HCT116 (cell line): Measurements from ENCODE around the gene ASGR1. TPM values are rescaled to one million over a fixed set of nuclear protein-coding genes. Genes with fewer than 3 reads are reported as not detected.

Source experiments
- ATAC-seq: fragments of 200-7000 bp; cut with Tn5 transposase; 2 replicates; pipeline ENCODE4 v1.9.1; 2020; ENCODE audit warnings: mild to moderate bottlenecking, moderate library complexity
- BruUV-seq: library from RNA; stranded (reverse); fragments of 400-500 nt; replicated peaks from 2 replicates; lab custom pipeline; 2021; lab: Mats Ljungman, UMichigan
- CTCF ChIA-PET: fragments of 300-600 bp; sonication (Branson Sonifier 250); formaldehyde crosslinking; loops from one replicate; lab custom pipeline; 2021; ENCODE audit warnings: antibody characterized with exemption; lab: Charles Lee
- POLR2A ChIA-PET: fragments of 300-600, 350-600 bp; sonication (Branson Sonifier 250); formaldehyde crosslinking; loops from one replicate; lab custom pipeline; 2021; ENCODE audit warnings: antibody characterized with exemption; lab: Charles Lee
- RAD21 ChIA-PET, 2 experiments: fragments of 300-600 bp; sonication (Branson Sonifier 250); formaldehyde crosslinking; loops; one replicate each; lab custom pipeline; 2023; ENCODE audit warnings: low total read pairs in 2 of 2; ENCODE audit not compliant: uncharacterized antibody in 2 of 2, unreplicated experiment in 2 of 2, low non-redundant PET in 1 of 2; lab: Charles Lee
- DNase-seq: peaks from one replicate; pipeline ENCODE4 v3.0.0-alpha.2; 2010; ENCODE audit warnings: low read depth, low spot score
- H2AFZ ChIP-seq: fragments of 200-600 bp; shearing (Covaris generic), sonication (generic); 2 replicates; pipeline ENCODE4 v1.6.1; 2017; ENCODE audit warnings: low read depth, mixed run types, mixed read lengths, antibody characterized with exemption, low read length; ENCODE audit not compliant: poor library complexity, severe bottlenecking
- H3K27ac ChIP-seq: 2 replicates; pipeline ENCODE4 v1.5.1; 2012; ENCODE audit warnings: low read depth, low read length
- H3K27me3 ChIP-seq: fragments of 200-600 bp; sonication (generic); 2 replicates; pipeline ENCODE4 v1.6.1; 2016; ENCODE audit warnings: mixed run types, low read length, mixed read lengths; ENCODE audit not compliant: insufficient read depth
- H3K36me3 ChIP-seq, 2 experiments: fragments of 200-500 bp in 1 of 2; fragments of 200-600 bp in 1 of 2; sonication (Bioruptor generic) in 1 of 2; sonication (generic) in 1 of 2; 2 replicates each; pipeline versions ENCODE4 v1.5.1 to v1.6.1; 2014 to 2016; ENCODE audit warnings: low read length in 2 of 2, inconsistent platforms in 1 of 2, mixed read lengths in 1 of 2, mixed run types in 1 of 2; ENCODE audit not compliant: insufficient read depth in 2 of 2, control insufficient read depth in 1 of 2
- H3K4me1 ChIP-seq, 2 experiments: fragments of 200-600 bp in 1 of 2; sonication (generic) in 1 of 2; 2 replicates each; pipeline versions ENCODE4 v1.5.1 to v1.6.1; 2012 to 2017; ENCODE audit warnings: low read length in 2 of 2, inconsistent platforms in 1 of 2, mild to moderate bottlenecking in 1 of 2, mixed read lengths in 1 of 2, mixed run types in 1 of 2, moderate library complexity in 1 of 2; ENCODE audit not compliant: insufficient read depth in 2 of 2, control insufficient read depth in 1 of 2
- H3K4me2 ChIP-seq: fragments of 200-600 bp; sonication (generic); 2 replicates; pipeline ENCODE4 v1.6.1; 2017; ENCODE audit warnings: mixed run types, low read length, mixed read lengths
- H3K4me3 ChIP-seq, 2 experiments: fragments of 200-600 bp in 1 of 2; sonication (generic) in 1 of 2; replicated peaks in 1 of 2; 2 replicates each; pipeline ENCODE4 v1.5.1; 2011 to 2016; ENCODE audit warnings: low read length in 2 of 2, control low read depth in 1 of 2, low read depth in 1 of 2, mild to moderate bottlenecking in 1 of 2, mixed read lengths in 1 of 2, mixed run types in 1 of 2
- H3K79me2 ChIP-seq: fragments of 200-600 bp; sonication (generic); 2 replicates; pipeline ENCODE4 v1.6.1; 2017; ENCODE audit warnings: mild to moderate bottlenecking, mixed run types, low read length, moderate library complexity, mixed read lengths; ENCODE audit not compliant: insufficient read depth
- H3K9ac ChIP-seq: fragments of 200-600 bp; sonication (generic); 2 replicates; pipeline ENCODE4 v1.6.1; 2016; ENCODE audit warnings: low read length, mixed read lengths
- H3K9me2 ChIP-seq: fragments of 200-600 bp; sonication (generic), shearing (Covaris generic); 2 replicates; pipeline ENCODE4 v1.6.1; 2017; ENCODE audit warnings: mixed run types, mild to moderate bottlenecking, moderate library complexity; ENCODE audit not compliant: insufficient read depth
- H3K9me3 ChIP-seq, 2 experiments: fragments of 200-500 bp in 1 of 2; fragments of 200-600 bp in 1 of 2; sonication (Bioruptor generic) in 1 of 2; sonication (generic) in 1 of 2; 2 replicates each; pipeline ENCODE4 v1.6.1; 2014 to 2017; ENCODE audit warnings: low read length in 2 of 2, mixed read lengths in 2 of 2, inconsistent platforms in 1 of 2, low read depth in 1 of 2, mild to moderate bottlenecking in 1 of 2, mixed run types in 1 of 2, moderate library complexity in 1 of 2; ENCODE audit not compliant: control insufficient read depth in 1 of 2, insufficient read depth in 1 of 2
- H4K20me1 ChIP-seq: fragments of 200-600 bp; sonication (generic), shearing (Covaris generic); 2 replicates; pipeline ENCODE4 v1.6.1; 2017; ENCODE audit warnings: mixed run types, mild to moderate bottlenecking, moderate library complexity; ENCODE audit not compliant: insufficient read depth
- CBX3 ChIP-seq: IDR thresholded peaks from 2 replicates; pipeline ENCODE4 v1.6.1; 2012; ENCODE audit warnings: low read depth
- CEBPB ChIP-seq: IDR thresholded peaks from 2 replicates; pipeline ENCODE4 v1.6.1; 2012; ENCODE audit warnings: low read depth
- EGR1 ChIP-seq: IDR thresholded peaks from 2 replicates; pipeline ENCODE4 v1.6.1; 2012; ENCODE audit warnings: low read depth
- EZH2 ChIP-seq: fragments of 200-600 bp; sonication (generic); IDR thresholded peaks from 2 replicates; pipeline ENCODE4 v1.6.1; 2017; ENCODE audit warnings: antibody characterized with exemption, mixed run types
- EZH2phosphoT487 ChIP-seq: fragments of 200-600 bp; IDR thresholded peaks from 2 replicates; pipeline ENCODE4 v1.6.1; 2018; ENCODE audit warnings: antibody characterized with exemption, borderline replicate concordance
- FOSL1 ChIP-seq: IDR thresholded peaks from 2 replicates; pipeline ENCODE4 v1.6.1; 2012; ENCODE audit warnings: low read depth
- JUND ChIP-seq: IDR thresholded peaks from 2 replicates; pipeline ENCODE4 v1.6.1; 2012
- POLR2A ChIP-seq: IDR thresholded peaks from 2 replicates; pipeline ENCODE4 v1.7.0; 2011; ENCODE audit warnings: borderline replicate concordance; ENCODE audit not compliant: insufficient read depth, insufficient read length; ENCODE audit errors: extremely low read depth
- POLR2AphosphoS5 ChIP-seq: IDR thresholded peaks from 2 replicates; pipeline ENCODE4 v1.6.1; 2011; ENCODE audit warnings: mild to moderate bottlenecking, low read depth, low read length, moderate library complexity
- RAD21 ChIP-seq: IDR thresholded peaks from 2 replicates; pipeline ENCODE4 v1.6.1; 2012; ENCODE audit warnings: low read depth, mild to moderate bottlenecking
- SIN3A ChIP-seq: IDR thresholded peaks from 2 replicates; pipeline ENCODE4 v1.6.1; 2012; ENCODE audit warnings: low read depth
- SP1 ChIP-seq: IDR thresholded peaks from 2 replicates; pipeline ENCODE4 v1.6.1; 2012; ENCODE audit warnings: low read depth
- SRF ChIP-seq: IDR thresholded peaks from 2 replicates; pipeline ENCODE4 v1.6.1; 2012; ENCODE audit warnings: low read depth
- TCF7L2 ChIP-seq: IDR thresholded peaks from 2 replicates; pipeline ENCODE4 v1.7.0; 2011; ENCODE audit warnings: borderline replicate concordance, inconsistent platforms; ENCODE audit not compliant: insufficient read depth, insufficient read length; ENCODE audit errors: extremely low read depth
- intact Hi-C: fragments of 100-400 bp; cut with micrococcal nuclease; formaldehyde crosslinking; loops from 2 replicates; pipeline ENCODE4 v1.10.0; 2022
- total RNA-seq: library from RNA; stranded (reverse); gene quantifications from one replicate; pipeline ENCODE4 v1.2.1, GENCODE V29; 2021; ENCODE audit not compliant: unreplicated experiment

ASGR1 gene
- total RNA-seq, 1 experiment from 2014 or later: 1.2 TPM

DNA sequence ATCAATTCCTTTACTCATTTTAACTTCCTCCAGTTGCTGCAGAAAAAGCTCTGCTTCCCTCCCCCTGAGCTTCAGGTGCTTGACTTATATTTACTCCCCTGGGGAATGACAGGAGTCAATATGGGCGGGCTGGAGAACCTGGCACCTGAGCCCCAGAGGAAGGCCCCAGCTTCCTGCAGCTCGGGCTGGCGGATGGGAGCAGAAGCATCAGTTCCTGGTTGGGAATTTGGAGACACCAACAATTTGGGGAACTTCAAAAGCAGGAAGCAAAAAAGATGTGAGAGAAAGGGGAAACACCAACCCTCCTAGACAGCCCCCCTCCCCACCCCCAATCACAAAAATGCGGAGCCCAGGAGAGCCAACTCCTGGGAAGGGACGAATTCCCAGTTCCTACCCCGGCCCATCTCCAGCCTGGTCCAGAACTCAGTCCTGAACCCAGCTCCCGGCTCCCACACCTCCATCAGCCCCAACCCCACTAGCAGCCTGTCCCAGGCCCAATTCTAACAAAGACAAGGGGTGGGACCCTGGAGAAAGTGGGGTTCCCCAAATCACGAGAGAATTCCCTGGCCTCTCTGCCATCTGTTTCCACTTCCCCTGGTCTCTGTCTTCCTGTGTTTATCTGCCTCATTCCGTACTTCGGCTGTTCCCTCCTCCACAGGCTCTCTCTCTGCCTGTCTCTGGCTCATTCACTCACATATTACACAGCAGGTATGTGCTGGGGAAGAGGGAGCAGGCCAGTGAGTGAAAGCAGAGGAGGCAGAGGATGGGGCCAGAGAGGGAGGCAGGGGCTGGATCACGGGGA is 48.3 kb downstream of the ASGR1 start:
- no peak overlapping the region for H3K4me3 ChIP-seq
- ATAC-seq (no peak), DNase-seq (no peak)
- H2AFZ ChIP-seq: no peak overlapping the region
- H3K4me1 ChIP-seq: peaks cover 0 to 5% of the 10 kb centered on the region in 2 experiments; a peak in 3 of 4 replicates
- RAD21 ChIA-PET: interaction anchor here in 1 of 2 experiments (0.6 kb wide), 1 partner anchor 79 kb away, joined by 6 read pairs; no protein-coding TSS in a partner anchor
- H3K36me3 ChIP-seq: no peaks in the 10 kb centered on the region
- POLR2A ChIA-PET: interaction anchor here (1.0 kb wide), 1 partner anchor 93 kb away, joined by 8 read pairs; no protein-coding TSS in a partner anchor
- H3K27me3 ChIP-seq: no peaks in the 10 kb centered on the region
- TF ChIP-seq EGR1: no peak
- TF ChIP-seq JUND: no peak
- TF ChIP-seq CBX3: no peak
- TF ChIP-seq EZH2: no peak
- TF ChIP-seq SRF: no peak
- no peak for TF ChIP-seq FOSL1
- no peak for TF ChIP-seq SIN3A
- TF ChIP-seq CEBPB: no peak
- TF ChIP-seq EZH2phosphoT487: no peak
- no peak for TF ChIP-seq RAD21
- TF ChIP-seq TCF7L2: no peak
- no peak for TF ChIP-seq POLR2A
- no peak for TF ChIP-seq SP1
- TF ChIP-seq POLR2AphosphoS5: no peak
- no peaks in the 10 kb centered on the region for H3K9me3 ChIP-seq
- no peaks in the 10 kb centered on the region for H3K9me2 ChIP-seq
- no peaks in the 10 kb centered on the region for H3K79me2 ChIP-seq
- no peak overlapping the region for H3K9ac ChIP-seq
- H4K20me1 ChIP-seq: no peaks in the 10 kb centered on the region
- H3K27ac ChIP-seq: no peak overlapping the region
- BruUV-seq: no TSS peak
- CTCF ChIA-PET: interaction anchor here (0.6 to 2.7 kb wide), 2 partner anchors 48 to 77 kb away, joined by 3 to 16 read pairs; no protein-coding TSS in a partner anchor
- no peak overlapping the region for H3K4me2 ChIP-seq
- intact Hi-C loops: no loop called here
